Upper lobe of right lung (tissue), 1 donor: Measurements from ENCODE around the gene CD40. TPM values are rescaled to one million over a fixed set of nuclear protein-coding genes. Genes with fewer than 3 reads are reported as not detected.
"Not testable (repeated sequence)": the region's sequence is repeated elsewhere in the genome, so short reads cannot be mapped to it uniquely, and the experiment has no call there.

Experiments used
- ATAC-seq: fragments of 200-7000 bp; cut with Tn5 transposase; one replicate; pipeline ENCODE4 v1.9.1; 2020; ENCODE audit warnings: mild to moderate bottlenecking, moderate library complexity
- DNase-seq: peaks from one replicate; pipeline ENCODE4 v3.0.0-alpha.2; 2020
- H3K27ac ChIP-seq: fragments of 200-600 bp; one replicate; pipeline ENCODE4 v1.8.0; 2022
- H3K27me3 ChIP-seq: fragments of 200-600 bp; one replicate; pipeline ENCODE4 v1.8.0; 2022; ENCODE audit warnings: mild to moderate bottlenecking
- H3K36me3 ChIP-seq: fragments of 200-600 bp; one replicate; pipeline ENCODE4 v1.8.0; 2022
- H3K4me1 ChIP-seq: fragments of 200-600 bp; one replicate; pipeline ENCODE4 v1.8.0; 2022
- H3K4me3 ChIP-seq: fragments of 200-600 bp; one replicate; pipeline ENCODE4 v1.8.0; 2022; ENCODE audit warnings: mild to moderate bottlenecking
- H3K9me3 ChIP-seq: fragments of 200-600 bp; one replicate; pipeline ENCODE4 v1.8.0; 2022
- CTCF ChIP-seq: fragments of 200-600 bp; IDR thresholded peaks from one replicate; pipeline ENCODE4 v1.8.0; 2022; ENCODE audit warnings: antibody characterized with exemption
- intact Hi-C: fragments of 100-400 bp; cut with DNase I; formaldehyde crosslinking; loops from one replicate; pipeline ENCODE4 v1.11.0; 2022
- total RNA-seq: library from RNA; stranded (reverse); fragmentation: NEBNext Ultra II Directional; extraction: Animal tissue kit (Norgen Biotek cat#: 25700); gene quantifications from one replicate; pipeline ENCODE4 v1.2.1, GENCODE V29; 2021
- donor health status: DM: no; HTN: yes; CAD: no; lungs with severe emphysema.

The CD40 gene
- total RNA-seq, 1 donor from 2014 or later, result 36.8 TPM

- TF ChIP-seq CTCF, result no peak
- intact Hi-C loops, result no loop called here
- DNase-seq (peak; percentile 89), ATAC-seq (peak; percentile 72)
- H3K4me1 ChIP-seq, result peaks cover 51% of the 10 kb centered on the region
- no peaks in the 10 kb centered on the region for H3K36me3 ChIP-seq
- H3K27ac ChIP-seq, result peak overlapping the region; percentile 99
- H3K4me3 ChIP-seq, result peak overlapping the region; percentile 85
- no peaks in the 10 kb centered on the region for H3K27me3 ChIP-seq
- no peaks in the 10 kb centered on the region for H3K9me3 ChIP-seq
Measured at GRCh38 chr20:46089167-46089416, 29.0 kb upstream of the CD40 start.

GRCh38 chr20:46089417-46090388 is 28.4 kb upstream of the CD40 start, which contains the start of gene NCOA5:
NCOA5 (minus strand) TSS chr20:46089962; CDS start chr20:46079424, 10,538 bp downstream.
- Histone ChIP-seq H3K27ac (peak within 1 kb of the TSS; percentile 99), H3K4me1 (peaks cover 45% of the 10 kb centered on the region), H3K27me3 (no peaks in the 10 kb centered on the region), H3K4me3 (peak within 1 kb of the TSS; percentile 85), H3K36me3 (no peaks in the 10 kb centered on the region), H3K9me3 (no peaks in the 10 kb centered on the region)
- peak; percentile 29 for TF ChIP-seq CTCF
- intact Hi-C loops, result no loop called here
- DNase-seq, result peak; percentile 98
- ATAC-seq, result peak; percentile 97

- H3K36me3 ChIP-seq, H3K4me3 ChIP-seq, intact Hi-C loops, DNase-seq, H3K27me3 ChIP-seq, ATAC-seq, H3K27ac ChIP-seq, H3K9me3 ChIP-seq: not testable (repeated sequence)
- H3K4me1 ChIP-seq, result peaks cover 23% of the 10 kb centered on the region
Measured at GRCh38 chr20:46091622-46092535, 26.2 kb upstream of the CD40 start.

GRCh38 chr20:46093531-46093930 is 24.6 kb upstream of the CD40 start:
- H3K27ac ChIP-seq, result no peak overlapping the region
- H3K9me3 ChIP-seq, result no peaks in the 10 kb centered on the region
- intact Hi-C loops, result no loop called here
- DNase-seq, result no peak
- H3K4me1 ChIP-seq, result peaks cover 6% of the 10 kb centered on the region
- H3K36me3 ChIP-seq, result no peaks in the 10 kb centered on the region
- no peak for TF ChIP-seq CTCF
- ATAC-seq, result no peak
- H3K4me3 ChIP-seq, result no peak overlapping the region
- peaks cover 9% of the 10 kb centered on the region for H3K27me3 ChIP-seq

GRCh38 chr20:46099491-46100287 is 18.4 kb upstream of the CD40 start:
- H3K27me3 ChIP-seq, result peaks cover 31% of the 10 kb centered on the region
- no peak overlapping the region for H3K4me3 ChIP-seq
- DNase-seq (peak; percentile 72), ATAC-seq (peak; percentile 85)
- TF ChIP-seq CTCF, result peak; percentile 29
- no peak overlapping the region for H3K27ac ChIP-seq
- no peaks in the 10 kb centered on the region for H3K9me3 ChIP-seq
- intact Hi-C loops, result no loop called here
- no peaks in the 10 kb centered on the region for H3K36me3 ChIP-seq
- H3K4me1 ChIP-seq, result no peaks in the 10 kb centered on the region

GRCh38 chr20:46100444-46100843 is 17.7 kb upstream of the CD40 start:
- H3K27ac ChIP-seq, ATAC-seq, H3K4me3 ChIP-seq, H3K36me3 ChIP-seq, H3K4me1 ChIP-seq, intact Hi-C loops, DNase-seq, H3K9me3 ChIP-seq: not testable (repeated sequence)
- H3K27me3 ChIP-seq, result peaks cover 33% of the 10 kb centered on the region
